Body of pancreas (tissue), 4 donors: Measurements from ENCODE around the gene FERMT2. TPM values are rescaled to one million over a fixed set of nuclear protein-coding genes. Genes with fewer than 3 reads are reported as not detected.
A peak's percentile ranks its signal among the peaks of the same experiment; 100 is the strongest.
"Not testable (repeated sequence)": the region's sequence is repeated elsewhere in the genome, so short reads cannot be mapped to it uniquely, and the experiment has no call there.

Source experiments
- ATAC-seq: fragments of 150-250 bp; one replicate; pipeline ENCODE4 v1.9.1; 2016
- DNase-seq, 4 donors: peaks; one replicate each; pipeline ENCODE4 v3.0.0-alpha.2; 2019
- H3K27ac ChIP-seq, 4 donors: fragments of 200-600 bp; sonication (generic); 1 replicate in 3 of 4; 2 replicates in 1 of 4; pipeline versions ENCODE4 v1.5.1 to v1.6.1; 2016 to 2019; ENCODE audit warnings: mild to moderate bottlenecking in 1 of 4, mixed read lengths in 1 of 4, moderate library complexity in 1 of 4
- H3K27me3 ChIP-seq, 2 donors: fragments of 200-600 bp; sonication (generic); one replicate each; pipeline ENCODE4 v1.6.0; 2016; ENCODE audit warnings: mild to moderate bottlenecking in 1 of 2
- H3K36me3 ChIP-seq, 2 donors: fragments of 200-600 bp; sonication (generic); replicated peaks in 1 of 2; 2 replicates each; pipeline ENCODE4 v1.5.1; 2016; ENCODE audit warnings: low read depth in 2 of 2; ENCODE audit not compliant: insufficient read depth in 1 of 2
- H3K4me1 ChIP-seq: fragments of 200-600 bp; sonication (generic); one replicate; pipeline ENCODE4 v1.6.0; 2016
- H3K4me3 ChIP-seq, 2 donors: fragments of 200-600 bp; sonication (generic); 1 replicate in 1 of 2; 2 replicates in 1 of 2; pipeline ENCODE4 v1.5.1; 2016 to 2019
- H3K9me3 ChIP-seq, 3 donors: fragments of 200-600 bp; sonication (generic); 1 replicate in 2 of 3; 2 replicates in 1 of 3; pipeline ENCODE4 v1.5.1; 2016
- CTCF ChIP-seq, 7 experiments: fragments of 450-650 bp in 4 of 7; fragments of 200-600 bp in 3 of 7; sonication (generic) in 3 of 7; IDR thresholded peaks; one replicate each; pipeline ENCODE4 v1.5.1; 2016 to 2019; ENCODE audit warnings: antibody characterized with exemption in 7 of 7
- POLR2A ChIP-seq, 3 donors: fragments of 450-650 bp; IDR thresholded peaks; one replicate each; pipeline ENCODE4 v1.6.1; 2016; ENCODE audit warnings: antibody characterized with exemption in 3 of 3, mild to moderate bottlenecking in 2 of 3
- WGBS, 2 donors: methylation state at CpG; one replicate each; pipeline ENCODE4 v1.1.5; 2017; 5-methylcytosine and 5-hydroxymethylcytosine counted together
- intact Hi-C: fragments of 100-400 bp; cut with DNase I; formaldehyde crosslinking; loops from one replicate; pipeline ENCODE4 v1.15.1; 2023
- total RNA-seq, 2 donors: library from RNA; depleted of rRNA; stranded (reverse); fragments of >200 nt; gene quantifications; one replicate each; pipeline ENCODE4 v1.1.0, GENCODE V29; 2016

Gene FERMT2
- total RNA-seq, 2 donors from 2014 or later = 29.3 to 42.2 TPM

GRCh38 chr14:52926953-52927352 lies 23.9 kb downstream of the FERMT2 start:
- intact Hi-C loops = no loop called here
- WGBS, 2 donors = 69 to 71% methylated on average over 3 of the region's 3 CpGs
- DNase-seq = no peak
- H3K27ac ChIP-seq = no peak overlapping the region
- H3K36me3 ChIP-seq = no peaks in the 10 kb centered on the region
- no peaks in the 10 kb centered on the region for H3K9me3 ChIP-seq
- ATAC-seq = peak; percentile 27
- H3K27me3 ChIP-seq = no peaks in the 10 kb centered on the region
- H3K4me3 ChIP-seq = no peak overlapping the region
- H3K4me1 ChIP-seq = peaks cover 29% of the 10 kb centered on the region
- TF ChIP-seq CTCF (IDR thresholded peaks at IDR 0.05) (no peak), POLR2A (IDR thresholded peaks at IDR 0.05) (no peak)

- Histone ChIP-seq H3K36me3 (no peaks in the 10 kb centered on the region), H3K4me1 (peaks cover 53% of the 10 kb centered on the region), H3K4me3 (no peak overlapping the region), H3K27me3 (no peaks in the 10 kb centered on the region), H3K27ac (no peak overlapping the region), H3K9me3 (no peaks in the 10 kb centered on the region)
- WGBS, 2 donors = 65 to 81% methylated on average over 3 of the region's 3 CpGs
- intact Hi-C loops = no loop called here
- TF ChIP-seq CTCF (IDR thresholded peaks at IDR 0.05) (peak in 2 of 7 experiments; percentile 13 to 30), POLR2A (IDR thresholded peaks at IDR 0.05) (no peak)
- ATAC-seq = no peak
- DNase-seq = peak in 1 of 4 donors; percentile 21
These were observed 26.8 kb downstream of the FERMT2 start for GRCh38 chr14:52923902-52924575.

GRCh38 chr14:52922656-52923055 lies 28.2 kb downstream of the FERMT2 start:
- no peaks in the 10 kb centered on the region for H3K27me3 ChIP-seq
- H3K9me3 ChIP-seq = no peaks in the 10 kb centered on the region
- no peak for TF ChIP-seq POLR2A (IDR thresholded peaks at IDR 0.05)
- TF ChIP-seq CTCF (IDR thresholded peaks at IDR 0.05) = no peak
- no peaks in the 10 kb centered on the region for H3K36me3 ChIP-seq
- H3K27ac ChIP-seq = no peak overlapping the region
- WGBS, 2 donors = 88 to 90% methylated on average over 4 of the region's 4 CpGs
- no peak for DNase-seq
- H3K4me3 ChIP-seq = no peak overlapping the region
- intact Hi-C loops = no loop called here
- peaks cover 47% of the 10 kb centered on the region for H3K4me1 ChIP-seq
- no peak for ATAC-seq

GRCh38 chr14:52922059-52922458 lies 28.8 kb downstream of the FERMT2 start:
- DNase-seq = no peak
- intact Hi-C loops = no loop called here
- TF ChIP-seq POLR2A (IDR thresholded peaks at IDR 0.05) (no peak), CTCF (IDR thresholded peaks at IDR 0.05) (no peak)
- Histone ChIP-seq H3K36me3 (no peaks in the 10 kb centered on the region), H3K27me3 (no peaks in the 10 kb centered on the region), H3K27ac (peak overlapping the region in 1 of 4 donors; percentile 7), H3K4me1 (peaks cover 44% of the 10 kb centered on the region), H3K4me3 (no peak overlapping the region), H3K9me3 (no peaks in the 10 kb centered on the region)
- ATAC-seq = no peak

- H3K9me3 ChIP-seq, H3K4me3 ChIP-seq, ATAC-seq, H3K27me3 ChIP-seq, intact Hi-C loops, H3K36me3 ChIP-seq, DNase-seq: not testable (repeated sequence)
- WGBS, 2 donors = 94% methylated on average over 5 of the region's 5 CpGs
- H3K27ac ChIP-seq = peak overlapping the region in 3 of 4 donors; percentile 15 to 68 (median 36)
- peaks cover 33% of the 10 kb centered on the region for H3K4me1 ChIP-seq
These were observed 30.4 kb downstream of the FERMT2 start for GRCh38 chr14:52920411-52920810.
